ENCODE measurements around the gene CSMD2. TPM values are rescaled to one million over a fixed set of nuclear protein-coding genes. Genes with fewer than 3 reads are reported as not detected.

The CSMD2 gene
- polyA plus RNA-seq, 1 donor = 0.36 TPM

GRCh38 chr1:34130306-34130705 is 34.7 kb downstream of the CSMD2 start:
- no peak for DNase-seq
- no peaks in the 10 kb centered on the region for H3K9me3 ChIP-seq (ENCODE audit: control insufficient read depth, low read depth, low read length)
- H3K4me1 ChIP-seq (ENCODE audit: control insufficient read depth, insufficient read depth, low read length) = no peaks in the 10 kb centered on the region
- H3K4me3 ChIP-seq (ENCODE audit: low read length) = no peak overlapping the region
- no peaks in the 10 kb centered on the region for H3K36me3 ChIP-seq (ENCODE audit: control insufficient read depth, insufficient read depth, low read length)
- H3K27me3 ChIP-seq (ENCODE audit: control insufficient read depth, insufficient read depth, low read length) = no peaks in the 10 kb centered on the region
- no CpG with 5 or more reads among the region's 5 CpGs for WGBS (ENCODE audit: insufficient coverage, low lambda C conversion rate)
- no peak overlapping the region for H3K27ac ChIP-seq (ENCODE audit: low read length)

- Histone ChIP-seq H3K36me3 (ENCODE audit: control insufficient read depth, insufficient read depth, low read length) (no peaks in the 10 kb centered on the region), H3K4me3 (ENCODE audit: low read length) (no peak overlapping the region), H3K9me3 (ENCODE audit: control insufficient read depth, low read depth, low read length) (no peaks in the 10 kb centered on the region), H3K27me3 (ENCODE audit: control insufficient read depth, insufficient read depth, low read length) (no peaks in the 10 kb centered on the region), H3K4me1 (ENCODE audit: control insufficient read depth, insufficient read depth, low read length) (no peaks in the 10 kb centered on the region), H3K27ac (ENCODE audit: low read length) (no peak overlapping the region)
- DNase-seq = no peak
- no CpG with 5 or more reads among the region's 6 CpGs for WGBS (ENCODE audit: insufficient coverage, low lambda C conversion rate)
Observed at GRCh38 chr1:34129630-34130029, 35.4 kb downstream of the CSMD2 start.

GRCh38 chr1:34128186-34128889 is 36.7 kb downstream of the CSMD2 start:
- no peak for DNase-seq
- no peak overlapping the region for H3K4me3 ChIP-seq (ENCODE audit: low read length)
- H3K36me3 ChIP-seq (ENCODE audit: control insufficient read depth, insufficient read depth, low read length) = no peaks in the 10 kb centered on the region
- H3K9me3 ChIP-seq (ENCODE audit: control insufficient read depth, low read depth, low read length) = no peaks in the 10 kb centered on the region
- H3K27me3 ChIP-seq (ENCODE audit: control insufficient read depth, insufficient read depth, low read length) = no peaks in the 10 kb centered on the region
- WGBS (ENCODE audit: insufficient coverage, low lambda C conversion rate) = no CpG with 5 or more reads among the region's 13 CpGs
- no peak overlapping the region for H3K27ac ChIP-seq (ENCODE audit: low read length)
- H3K4me1 ChIP-seq (ENCODE audit: control insufficient read depth, insufficient read depth, low read length) = no peaks in the 10 kb centered on the region

- H3K4me1 ChIP-seq (ENCODE audit: control insufficient read depth, insufficient read depth, low read length) = no peaks in the 10 kb centered on the region
- no peaks in the 10 kb centered on the region for H3K9me3 ChIP-seq (ENCODE audit: control insufficient read depth, low read depth, low read length)
- H3K27ac ChIP-seq (ENCODE audit: low read length) = no peak overlapping the region
- H3K36me3 ChIP-seq (ENCODE audit: control insufficient read depth, insufficient read depth, low read length) = no peaks in the 10 kb centered on the region
- WGBS (ENCODE audit: insufficient coverage, low lambda C conversion rate) = 86% methylated on average over 4 of the region's 15 CpGs
- no peak for DNase-seq
- H3K27me3 ChIP-seq (ENCODE audit: control insufficient read depth, insufficient read depth, low read length) = no peaks in the 10 kb centered on the region
- H3K4me3 ChIP-seq (ENCODE audit: low read length) = no peak overlapping the region
Observed at GRCh38 chr1:34127006-34128000, 37.7 kb downstream of the CSMD2 start.

GRCh38 chr1:34126486-34126885 is 38.5 kb downstream of the CSMD2 start:
- 89% methylated on average over 1 of the region's 6 CpGs for WGBS (ENCODE audit: insufficient coverage, low lambda C conversion rate)
- Histone ChIP-seq H3K27me3 (ENCODE audit: control insufficient read depth, insufficient read depth, low read length) (no peaks in the 10 kb centered on the region), H3K4me1 (ENCODE audit: control insufficient read depth, insufficient read depth, low read length) (no peaks in the 10 kb centered on the region), H3K27ac (ENCODE audit: low read length) (no peak overlapping the region), H3K36me3 (ENCODE audit: control insufficient read depth, insufficient read depth, low read length) (no peaks in the 10 kb centered on the region), H3K4me3 (ENCODE audit: low read length) (no peak overlapping the region), H3K9me3 (ENCODE audit: control insufficient read depth, low read depth, low read length) (no peaks in the 10 kb centered on the region)
- DNase-seq = no peak

- Histone ChIP-seq H3K9me3 (ENCODE audit: control insufficient read depth, low read depth, low read length) (no peaks in the 10 kb centered on the region), H3K36me3 (ENCODE audit: control insufficient read depth, insufficient read depth, low read length) (no peaks in the 10 kb centered on the region), H3K27me3 (ENCODE audit: control insufficient read depth, insufficient read depth, low read length) (no peaks in the 10 kb centered on the region), H3K4me1 (ENCODE audit: control insufficient read depth, insufficient read depth, low read length) (no peaks in the 10 kb centered on the region), H3K27ac (ENCODE audit: low read length) (no peak overlapping the region), H3K4me3 (ENCODE audit: low read length) (no peak overlapping the region)
- DNase-seq = no peak
- no CpG with 5 or more reads among the region's 5 CpGs for WGBS (ENCODE audit: insufficient coverage, low lambda C conversion rate)
Observed at GRCh38 chr1:34125721-34126380, 39.2 kb downstream of the CSMD2 start.

GRCh38 chr1:34122080-34122932 is 42.7 kb downstream of the CSMD2 start:
- Histone ChIP-seq H3K9me3 (ENCODE audit: control insufficient read depth, low read depth, low read length) (peaks cover 3% of the 10 kb centered on the region), H3K4me3 (ENCODE audit: low read length) (no peak overlapping the region), H3K36me3 (ENCODE audit: control insufficient read depth, insufficient read depth, low read length) (no peaks in the 10 kb centered on the region), H3K27ac (ENCODE audit: low read length) (no peak overlapping the region), H3K4me1 (ENCODE audit: control insufficient read depth, insufficient read depth, low read length) (no peaks in the 10 kb centered on the region), H3K27me3 (ENCODE audit: control insufficient read depth, insufficient read depth, low read length) (no peaks in the 10 kb centered on the region)
- no peak for DNase-seq
- no CpG with 5 or more reads among the region's 10 CpGs for WGBS (ENCODE audit: insufficient coverage, low lambda C conversion rate)

- DNase-seq = no peak
- Histone ChIP-seq H3K9me3 (ENCODE audit: control insufficient read depth, low read depth, low read length) (peaks cover 3% of the 10 kb centered on the region), H3K27me3 (ENCODE audit: control insufficient read depth, insufficient read depth, low read length) (no peaks in the 10 kb centered on the region), H3K27ac (ENCODE audit: low read length) (no peak overlapping the region), H3K4me1 (ENCODE audit: control insufficient read depth, insufficient read depth, low read length) (no peaks in the 10 kb centered on the region), H3K4me3 (ENCODE audit: low read length) (no peak overlapping the region), H3K36me3 (ENCODE audit: control insufficient read depth, insufficient read depth, low read length) (no peaks in the 10 kb centered on the region)
- WGBS (ENCODE audit: insufficient coverage, low lambda C conversion rate) = no CpG with 5 or more reads among the region's 1 CpG
Observed at GRCh38 chr1:34115233-34115632, 49.8 kb downstream of the CSMD2 start.

- no peak for DNase-seq
- Histone ChIP-seq H3K36me3 (ENCODE audit: control insufficient read depth, insufficient read depth, low read length) (no peaks in the 10 kb centered on the region), H3K27me3 (ENCODE audit: control insufficient read depth, insufficient read depth, low read length) (no peaks in the 10 kb centered on the region), H3K9me3 (ENCODE audit: control insufficient read depth, low read depth, low read length) (peaks cover 3% of the 10 kb centered on the region), H3K4me3 (ENCODE audit: low read length) (no peak overlapping the region), H3K4me1 (ENCODE audit: control insufficient read depth, insufficient read depth, low read length) (no peaks in the 10 kb centered on the region), H3K27ac (ENCODE audit: low read length) (no peak overlapping the region)
- whole genome bisulfite sequencing (ENCODE audit: insufficient coverage, low lambda C conversion rate) = no CpG with 5 or more reads among the region's 1 CpG
Observed at GRCh38 chr1:34113887-34114286, 51.1 kb downstream of the CSMD2 start.
